Measurements from ENCODE around the gene PAOX. TPM values are rescaled to one million over a fixed set of nuclear protein-coding genes. Genes with fewer than 3 reads are reported as not detected.
"Not testable (repeated sequence)": the region's sequence is repeated elsewhere in the genome, so short reads cannot be mapped to it uniquely, and the experiment has no call there.

PAOX gene
- total RNA-seq, 2 experiments from 2014 or later, result 8.8 to 9.6 TPM

DNA sequence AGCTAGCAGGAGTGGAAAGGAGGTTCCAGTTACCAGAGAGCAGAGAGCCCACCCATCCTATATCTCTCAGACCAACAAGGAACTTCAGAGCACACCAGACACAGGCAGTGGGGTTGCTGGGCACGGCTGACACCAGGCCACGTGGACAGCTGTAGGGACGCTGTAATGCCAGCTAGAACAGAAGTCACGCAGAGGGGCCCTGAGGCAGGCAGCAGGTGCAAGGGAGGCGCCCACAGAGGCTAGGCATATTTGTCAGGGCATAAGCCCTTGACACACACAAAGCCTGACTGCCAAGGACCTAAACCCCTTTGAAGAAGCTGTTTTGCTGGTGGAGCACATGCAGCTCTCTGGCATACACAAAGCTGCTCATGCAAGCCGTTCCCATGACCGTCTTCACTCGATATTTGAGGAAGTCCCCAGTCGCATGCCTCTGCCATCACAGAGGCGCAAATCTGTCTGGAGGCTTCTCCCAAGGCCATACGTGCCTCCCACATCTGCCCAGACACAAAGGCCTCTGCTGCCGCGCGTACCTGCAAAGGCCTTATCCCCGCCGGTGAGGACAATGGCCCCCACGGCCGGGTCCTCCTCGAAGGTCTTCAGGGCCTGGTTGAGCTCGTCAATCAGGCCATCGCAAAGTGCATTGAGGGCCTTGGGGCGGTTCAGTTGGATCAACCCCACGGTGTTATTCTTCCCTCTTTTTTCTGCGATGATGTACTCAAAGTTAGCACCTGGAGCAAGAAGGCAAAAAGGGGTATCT, 8.9 kb upstream of the PAOX start:
- Mint-ChIP-seq H3K9me3 (no peaks in the 10 kb centered on the region), H3K4me3 (no peak overlapping the region), H3K27ac (no peak overlapping the region), H3K27me3 (no peaks in the 10 kb centered on the region), H3K36me3 (peaks cover 12% of the 10 kb centered on the region), H3K4me1 (ENCODE audit: low read depth) (peaks cover 6% of the 10 kb centered on the region)
- CTCF ChIA-PET, result no interaction called here
- no peak for DNase-seq
- POLR2A ChIA-PET, result no interaction called here
- intact Hi-C loops (cut with micrococcal nuclease), result loop anchor here (5.0 kb wide), 1 partner anchor 108 kb away; no protein-coding TSS in a partner anchor

DNA sequence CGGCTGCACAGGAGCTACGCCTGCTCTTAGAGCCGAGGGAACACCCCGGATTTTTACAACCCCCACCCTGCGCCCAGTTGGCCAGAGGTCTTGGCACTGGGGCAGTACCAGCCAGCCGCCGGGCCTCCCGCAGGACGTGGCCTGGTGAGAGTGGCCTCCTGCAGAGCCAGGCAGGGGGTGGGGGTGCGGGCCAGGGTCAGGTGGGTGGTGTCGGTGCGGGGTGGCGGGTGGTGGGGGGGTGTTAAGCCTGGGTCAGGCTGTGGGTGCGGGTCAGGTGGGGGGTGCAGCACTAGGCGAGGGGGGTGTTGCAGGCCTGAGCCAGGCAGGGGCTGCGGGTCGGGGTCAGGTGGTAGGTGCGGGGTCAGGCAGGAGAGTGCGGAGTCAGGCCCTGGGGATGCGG, 6.6 kb upstream of the PAOX start:
- peak overlapping the region; percentile 68 for H3K4me3 Mint-ChIP-seq
- DNase-seq, result no peak
- intact Hi-C loops (cut with micrococcal nuclease), result loop anchor here (2.0 to 5.0 kb wide), 2 partner anchors 14 to 110 kb away; partner anchors contain the start of gene FUOM
- peaks cover 6% of the 10 kb centered on the region for H3K4me1 Mint-ChIP-seq (ENCODE audit: low read depth)
- H3K27me3 Mint-ChIP-seq, result no peaks in the 10 kb centered on the region
- H3K36me3 Mint-ChIP-seq, result peaks cover 12% of the 10 kb centered on the region
- no peaks in the 10 kb centered on the region for H3K9me3 Mint-ChIP-seq
- ChIA-PET POLR2A (interaction anchor here (1.6 kb wide), 1 partner anchor 18 kb away, joined by 10 read pairs; no protein-coding TSS in a partner anchor), CTCF (interaction anchor here (1.3 kb wide), 1 partner anchor 43 kb away, joined by 3 read pairs; no protein-coding TSS in a partner anchor)
- no peak overlapping the region for H3K27ac Mint-ChIP-seq

DNA sequence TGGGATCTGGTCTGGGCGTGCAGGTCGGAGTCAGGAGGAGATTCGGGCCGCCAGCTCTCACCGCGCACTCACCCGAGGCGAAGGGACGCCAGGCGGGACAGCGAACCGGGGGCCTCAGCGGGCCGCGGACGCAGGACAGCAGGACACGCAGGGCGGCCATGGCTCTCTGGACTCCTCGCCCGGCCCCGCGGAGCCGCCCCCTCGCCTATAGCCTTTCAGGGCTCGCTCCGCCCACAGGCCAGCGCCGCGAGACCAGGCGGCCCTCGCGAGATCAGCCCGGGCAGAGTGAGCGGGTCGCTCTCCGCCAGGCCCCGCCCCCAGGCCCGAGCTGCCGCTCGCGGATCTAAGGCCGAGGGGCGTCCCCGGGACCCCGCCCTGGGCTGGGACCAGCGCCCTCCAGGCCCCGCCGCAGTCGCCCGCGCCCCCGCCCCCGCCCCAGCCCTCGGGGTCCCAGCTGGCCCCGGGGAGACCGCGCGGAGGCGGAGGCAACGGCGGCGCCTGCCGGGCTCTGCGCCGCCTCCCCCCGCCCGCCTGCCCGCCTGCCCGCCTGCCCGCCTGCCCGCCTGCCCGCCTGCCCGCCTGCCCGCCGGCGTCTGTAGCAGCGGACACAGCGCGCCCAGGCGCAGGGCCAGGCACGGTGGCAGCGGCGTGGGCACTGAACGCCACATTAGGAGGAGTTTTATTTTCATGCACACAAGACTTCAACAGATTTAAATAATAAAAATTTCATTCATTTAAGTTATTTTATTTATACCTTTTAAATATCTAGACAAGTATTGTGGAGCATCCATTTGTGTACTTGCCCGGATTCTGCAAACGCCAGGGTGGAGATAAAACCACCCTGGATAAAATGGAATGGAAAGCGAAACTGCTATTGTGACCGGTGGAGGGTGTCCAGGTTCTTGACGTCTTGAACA, 5.6 kb upstream of the PAOX start, which contains the start of gene ECHS1:
Gene ECHS1, minus strand, starts transcription at position 181 of the 917 bp plus-strand sequence. Its CDS starts 21 bp downstream, at position 160.
- intact Hi-C loops (cut with micrococcal nuclease), result loop anchor here (1.0 to 5.0 kb wide), 3 partner anchors 15 to 111 kb away; partner anchors contain the start of genes FUOM and MTG1
- ChIA-PET POLR2A (interaction anchor here (1.6 kb wide), 1 partner anchor 17 kb away, joined by 10 read pairs; no protein-coding TSS in a partner anchor), CTCF (interaction anchor here (1.3 kb wide), 1 partner anchor 44 kb away, joined by 3 read pairs; no protein-coding TSS in a partner anchor)
- peak within 1 kb of the TSS; percentile 81 for H3K4me3 Mint-ChIP-seq
- H3K27ac Mint-ChIP-seq, result peak within 1 kb of the TSS; percentile 33
- peak; percentile 96 for DNase-seq
- H3K9me3 Mint-ChIP-seq, result no peaks in the 10 kb centered on the region
- H3K27me3 Mint-ChIP-seq, result no peaks in the 10 kb centered on the region
- peaks cover 8% of the 10 kb centered on the region for H3K36me3 Mint-ChIP-seq
- H3K4me1 Mint-ChIP-seq (ENCODE audit: low read depth), result peaks cover 6% of the 10 kb centered on the region

DNA sequence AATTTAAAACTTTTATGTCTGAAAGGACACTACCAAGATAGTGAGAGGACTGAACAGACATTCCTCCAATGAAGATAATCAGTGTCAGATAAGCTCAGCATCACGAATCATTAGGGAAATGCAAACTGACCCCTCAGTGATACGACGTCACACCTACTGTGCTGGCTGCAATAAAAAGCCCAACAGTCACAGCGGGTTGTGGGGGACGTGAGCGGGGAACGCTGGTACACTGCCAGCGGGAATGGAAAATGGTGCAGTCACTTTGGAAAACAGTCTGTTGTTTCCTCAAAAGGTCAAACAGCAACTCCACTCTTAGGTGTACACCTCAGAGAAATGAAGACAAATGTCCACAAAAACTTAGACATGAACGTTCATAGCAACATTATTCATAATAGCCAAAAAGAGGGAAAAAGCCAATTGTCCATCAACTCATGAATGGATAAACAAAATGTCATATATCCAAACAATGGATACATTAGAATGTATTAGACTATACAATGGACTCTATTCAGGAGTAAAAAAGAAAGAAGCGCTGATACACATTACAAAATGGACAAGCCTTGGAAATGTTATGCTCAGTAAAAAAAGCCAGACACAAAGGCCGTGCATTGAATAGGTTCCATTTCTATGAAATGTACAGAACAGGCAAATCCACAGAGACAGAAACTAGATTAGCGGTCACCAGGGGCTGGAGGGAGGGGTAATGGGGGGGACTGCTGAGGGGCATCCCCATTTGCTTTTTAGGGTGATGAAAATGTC, 3.5 kb upstream of the PAOX start:
- ChIA-PET CTCF (no interaction called here), POLR2A (no interaction called here)
- Mint-ChIP-seq H3K27ac (no peak overlapping the region), H3K36me3 (no peaks in the 10 kb centered on the region), H3K4me3 (peak overlapping the region; percentile 38), H3K9me3 (no peaks in the 10 kb centered on the region), H3K27me3 (no peaks in the 10 kb centered on the region), H3K4me1 (ENCODE audit: low read depth) (peaks cover 6% of the 10 kb centered on the region)
- DNase-seq, result no peak
- intact Hi-C loops (cut with micrococcal nuclease), result loop anchor here (5.0 kb wide), 1 partner anchor 68 kb away; the partner anchor contains the start of genes TUBGCP2 and ZNF511

DNA sequence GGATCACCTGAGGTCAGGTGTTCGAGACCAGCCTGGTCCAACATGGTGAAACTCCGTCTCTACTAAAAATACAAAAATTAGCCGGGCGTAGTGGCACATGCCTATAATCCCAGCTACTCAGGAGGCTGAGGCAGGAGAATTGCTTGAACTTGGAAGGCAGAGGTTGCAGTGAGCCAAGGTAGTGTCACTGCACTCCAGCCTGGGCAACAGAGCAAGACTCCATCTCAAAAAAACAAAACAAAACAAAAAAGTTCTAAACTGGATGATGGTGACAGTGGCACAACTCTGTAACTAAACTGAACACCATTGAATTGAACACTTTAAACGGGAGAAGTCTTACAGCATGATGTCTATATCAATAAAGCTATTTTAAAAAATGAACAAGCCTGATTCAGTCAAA, 2.9 kb upstream of the PAOX start:
- DNase-seq; H3K27ac Mint-ChIP-seq; CTCF ChIA-PET; H3K4me3 Mint-ChIP-seq; H3K27me3 Mint-ChIP-seq; H3K4me1 Mint-ChIP-seq (ENCODE audit: low read depth); H3K9me3 Mint-ChIP-seq; H3K36me3 Mint-ChIP-seq; POLR2A ChIA-PET: not testable (repeated sequence)
- intact Hi-C loops (cut with micrococcal nuclease), result loop anchor here (5.0 kb wide), 1 partner anchor 69 kb away; the partner anchor contains the start of genes TUBGCP2 and ZNF511

DNA sequence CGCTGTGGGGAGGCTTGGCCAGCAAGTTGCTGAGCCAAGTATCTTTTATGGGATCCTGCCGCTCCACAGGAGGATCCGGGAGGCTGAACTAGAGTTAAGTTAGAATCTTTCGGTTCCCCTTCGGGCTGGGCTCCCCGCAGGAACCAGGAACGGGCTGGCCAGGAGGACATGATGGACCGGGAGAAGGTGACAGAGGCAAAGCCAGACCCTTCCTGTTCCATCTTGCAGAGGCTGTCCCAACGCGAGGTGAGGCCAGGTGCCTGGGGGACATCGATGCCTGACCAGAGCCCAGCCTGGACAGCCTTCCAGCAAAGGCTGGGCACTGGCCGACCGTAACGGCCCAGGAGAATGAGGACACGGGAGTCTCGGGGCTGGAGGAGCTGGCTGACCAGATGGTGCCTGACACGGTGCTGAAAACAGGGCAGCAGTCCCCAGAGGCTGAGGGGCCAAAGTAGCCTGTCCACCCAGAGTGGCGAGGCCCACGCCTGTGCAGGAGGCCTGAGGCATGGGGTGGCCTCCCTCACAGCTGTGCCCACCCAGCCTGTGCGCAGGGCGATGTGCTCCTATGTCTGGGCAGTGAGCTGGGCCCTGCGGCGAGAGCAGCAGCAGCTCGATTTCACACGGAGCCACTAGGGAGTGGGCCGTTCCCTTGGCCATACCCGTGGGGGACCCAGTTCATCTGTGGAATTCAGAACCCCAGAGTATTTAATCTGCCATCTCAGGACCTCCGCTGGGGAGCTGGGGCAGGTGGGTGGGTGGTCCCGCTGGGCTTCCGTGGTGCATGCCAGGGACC, 1.8 kb upstream of the PAOX start:
- intact Hi-C loops (cut with micrococcal nuclease), result loop anchor here (5.0 kb wide), 1 partner anchor 70 kb away; the partner anchor contains the start of genes TUBGCP2 and ZNF511
- CTCF ChIA-PET, result no interaction called here
- Mint-ChIP-seq H3K27me3 (no peaks in the 10 kb centered on the region), H3K27ac (no peak overlapping the region), H3K36me3 (no peaks in the 10 kb centered on the region), H3K4me1 (ENCODE audit: low read depth) (peaks cover 2% of the 10 kb centered on the region), H3K4me3 (peak overlapping the region; percentile 20), H3K9me3 (no peaks in the 10 kb centered on the region)
- POLR2A ChIA-PET, result no interaction called here
- DNase-seq, result no peak

DNA sequence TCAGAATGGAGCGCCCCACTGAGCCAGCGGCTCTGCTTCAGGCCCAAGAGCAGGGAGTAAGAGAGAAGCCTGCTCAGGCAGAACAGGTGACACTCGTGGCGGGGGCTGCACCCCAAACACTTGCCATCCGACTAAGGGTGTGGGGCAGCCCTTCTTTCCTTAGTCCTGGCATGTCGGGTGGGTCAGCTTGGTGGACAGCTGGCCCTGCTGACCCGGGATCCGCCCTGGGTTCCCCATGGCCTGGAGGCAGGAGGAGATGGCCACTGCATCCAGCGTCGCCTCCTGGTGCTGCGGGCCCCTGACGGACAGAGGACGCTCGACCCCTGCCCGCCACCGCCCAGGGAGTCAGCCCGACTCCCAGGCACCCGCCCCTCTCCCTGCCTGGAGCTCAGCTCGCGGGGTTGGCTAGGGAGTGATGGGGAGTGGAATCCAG, 1.2 kb upstream of the PAOX start:
- Mint-ChIP-seq H3K9me3 (no peaks in the 10 kb centered on the region), H3K4me1 (ENCODE audit: low read depth) (peaks cover 2% of the 10 kb centered on the region), H3K36me3 (no peaks in the 10 kb centered on the region), H3K27me3 (no peaks in the 10 kb centered on the region), H3K4me3 (peak overlapping the region; percentile 73), H3K27ac (no peak overlapping the region)
- intact Hi-C loops (cut with micrococcal nuclease), result loop anchor here (2.0 to 5.0 kb wide), 2 partner anchors 17 to 71 kb away; partner anchors contain the start of genes MTG1, TUBGCP2 and ZNF511
- CTCF ChIA-PET, result interaction anchor here (0.8 kb wide), 1 partner anchor 13 kb away, joined by 3 read pairs; no protein-coding TSS in a partner anchor
- DNase-seq, result no peak
- POLR2A ChIA-PET, result interaction anchor here (1.4 kb wide), 1 partner anchor 13 kb away, joined by 3 read pairs; no protein-coding TSS in a partner anchor

DNA sequence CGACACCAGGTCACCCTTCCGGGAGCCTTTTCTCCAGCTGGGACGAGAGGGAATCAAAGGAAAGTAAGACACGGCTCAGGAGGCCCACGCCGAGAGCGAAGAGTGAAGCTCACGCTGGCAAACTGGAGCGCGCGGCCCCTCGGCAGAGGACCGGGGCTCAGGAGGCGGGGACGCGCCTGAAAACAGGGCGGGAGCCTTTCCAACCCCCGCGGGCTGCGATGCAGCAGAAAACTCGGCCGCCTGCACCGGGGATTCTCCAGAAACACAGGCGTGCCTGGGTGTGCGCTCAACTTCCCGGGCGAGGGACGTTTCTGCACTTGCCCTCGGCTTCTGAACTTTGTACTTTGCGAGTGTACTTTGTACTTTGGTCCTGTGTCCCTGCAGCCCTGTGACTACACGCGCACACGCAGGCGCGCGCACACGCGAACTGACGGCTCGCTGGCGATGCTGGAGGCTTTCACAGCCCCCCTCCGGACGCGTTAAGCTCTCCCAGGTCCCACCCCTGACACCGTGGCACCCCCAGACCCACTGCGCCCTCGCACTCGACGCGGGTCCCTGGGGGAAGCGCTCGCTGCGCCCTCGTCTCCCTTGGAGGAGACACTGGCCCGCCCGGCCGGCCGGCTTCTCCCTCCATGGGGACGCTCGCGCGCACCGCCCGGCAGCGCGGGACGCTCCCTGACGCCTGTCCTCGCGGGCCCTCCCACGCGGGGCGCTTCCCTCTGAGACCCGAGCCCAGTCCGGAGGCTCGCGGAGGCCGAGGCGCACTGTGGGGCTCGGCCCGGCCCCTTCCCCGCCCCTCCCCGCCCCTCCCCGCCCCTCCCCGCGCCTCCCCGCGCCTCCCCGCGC, 588 bp upstream of the PAOX start:
- Mint-ChIP-seq H3K9me3 (no peaks in the 10 kb centered on the region), H3K27me3 (no peaks in the 10 kb centered on the region), H3K4me3 (peak overlapping the region; percentile 73), H3K36me3 (no peaks in the 10 kb centered on the region), H3K4me1 (ENCODE audit: low read depth) (peaks cover 2% of the 10 kb centered on the region), H3K27ac (no peak overlapping the region)
- ChIA-PET CTCF (interaction anchor here (0.8 kb wide), 1 partner anchor 12 kb away, joined by 3 read pairs; no protein-coding TSS in a partner anchor), POLR2A (interaction anchor here (1.4 kb wide), 1 partner anchor 13 kb away, joined by 3 read pairs; no protein-coding TSS in a partner anchor)
- intact Hi-C loops (cut with micrococcal nuclease), result loop anchor here (1.0 to 5.0 kb wide), 3 partner anchors 11 to 71 kb away; partner anchors contain the start of genes MTG1, TUBGCP2 and ZNF511
- peak; percentile 71 for DNase-seq

DNA sequence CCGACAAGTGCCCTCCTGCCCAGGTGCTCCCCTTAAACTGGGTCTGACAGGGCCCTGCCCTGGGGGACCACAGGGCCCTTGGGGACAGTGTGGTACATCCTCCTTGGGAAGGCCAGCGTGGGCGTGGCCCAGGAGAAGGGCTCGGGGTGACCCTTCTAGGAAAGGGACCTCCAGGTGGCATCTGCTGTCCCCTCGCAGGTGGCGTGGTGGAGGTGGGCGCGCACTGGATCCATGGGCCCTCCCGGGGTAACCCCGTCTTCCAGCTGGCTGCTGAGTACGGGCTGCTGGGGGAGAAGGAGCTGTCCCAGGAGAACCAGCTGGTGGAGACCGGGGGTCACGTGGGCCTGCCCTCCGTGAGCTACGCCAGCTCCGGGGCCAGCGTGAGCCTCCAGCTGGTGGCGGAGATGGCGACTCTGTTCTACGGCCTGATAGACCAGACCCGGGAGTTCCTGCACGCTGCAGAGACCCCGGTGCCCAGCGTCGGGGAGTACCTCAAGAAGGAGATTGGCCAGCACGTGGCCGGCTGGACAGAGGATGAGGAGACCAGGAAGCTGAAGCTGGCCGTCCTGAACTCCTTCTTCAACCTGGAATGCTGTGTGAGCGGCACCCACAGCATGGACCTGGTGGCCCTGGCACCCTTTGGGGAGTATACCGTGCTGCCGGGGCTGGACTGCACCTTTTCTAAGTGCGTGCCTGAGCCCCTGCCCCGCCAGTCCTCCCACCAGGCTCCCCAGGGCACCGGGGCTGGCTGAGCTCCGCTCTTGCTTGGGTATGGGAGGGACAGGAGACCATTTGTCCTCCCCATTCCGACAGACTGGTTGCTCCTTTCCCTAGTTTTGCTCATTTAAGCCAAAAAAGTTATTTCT, 972 bp downstream of the PAOX start:
- CTCF ChIA-PET, result interaction anchor here (1.2 kb wide), 1 partner anchor 50 kb away, joined by 5 read pairs; no protein-coding TSS in a partner anchor
- intact Hi-C loops (cut with micrococcal nuclease), result loop anchor here (1.0 to 5.0 kb wide), 3 partner anchors 9 to 73 kb away; partner anchors contain the start of genes MTG1, TUBGCP2 and ZNF511
- Mint-ChIP-seq H3K9me3 (no peaks in the 10 kb centered on the region), H3K36me3 (peaks cover 6% of the 10 kb centered on the region), H3K4me3 (peak overlapping the region; percentile 63), H3K27ac (no peak overlapping the region), H3K27me3 (no peaks in the 10 kb centered on the region), H3K4me1 (ENCODE audit: low read depth) (no peaks in the 10 kb centered on the region)
- no peak for DNase-seq
- POLR2A ChIA-PET, result no interaction called here
